Gastrocnemius medialis (tissue), 4 donors: ENCODE results near the gene CACNA1F. TPM values are rescaled to one million over a fixed set of nuclear protein-coding genes. Genes with fewer than 3 reads are reported as not detected.

ENCODE experiments used
- ATAC-seq, 2 donors: fragments of 150-250 bp; one replicate each; pipeline ENCODE4 v1.9.1; 2016
- DNase-seq, 2 donors: peaks; one replicate each; pipeline ENCODE4 v3.0.0-alpha.2; 2019
- H3K27ac ChIP-seq, 4 donors: fragments of 200-600 bp; sonication (generic); 1 replicate in 1 of 4; 2 replicates in 3 of 4; pipeline ENCODE4 v1.5.1; 2016 to 2018; ENCODE audit warnings: mild to moderate bottlenecking in 2 of 4, moderate library complexity in 1 of 4
- H3K27me3 ChIP-seq, 3 donors: fragments of 200-600 bp; sonication (generic) in 2 of 3; 1 replicate in 1 of 3; 2 replicates in 2 of 3; pipeline versions ENCODE4 v1.5.1 to v1.6.0; 2016 to 2019; ENCODE audit warnings: mild to moderate bottlenecking in 1 of 3, moderate library complexity in 1 of 3
- H3K36me3 ChIP-seq, 2 donors: fragments of 200-600 bp; sonication (generic) in 1 of 2; one replicate each; pipeline ENCODE4 v1.5.1; 2017 to 2018
- H3K4me1 ChIP-seq, 2 donors: fragments of 200-600 bp; sonication (generic) in 1 of 2; one replicate each; pipeline ENCODE4 v1.5.1; 2016 to 2017; ENCODE audit warnings: mild to moderate bottlenecking in 2 of 2
- H3K4me3 ChIP-seq, 4 donors: fragments of 200-600 bp; sonication (generic) in 3 of 4; 1 replicate in 1 of 4; 2 replicates in 3 of 4; pipeline ENCODE4 v1.5.1; 2016 to 2019; ENCODE audit warnings: mild to moderate bottlenecking in 2 of 4
- H3K9me3 ChIP-seq, 3 donors: fragments of 200-600 bp; sonication (generic) in 2 of 3; 1 replicate in 1 of 3; 2 replicates in 2 of 3; pipeline ENCODE4 v1.5.1; 2016 to 2019
- POLR2A ChIP-seq, 2 donors: fragments of 450-650 bp; IDR thresholded peaks; one replicate each; pipeline ENCODE4 v1.6.1; 2017; ENCODE audit warnings: antibody characterized with exemption in 2 of 2, mild to moderate bottlenecking in 2 of 2, moderate library complexity in 2 of 2
- in situ Hi-C, 4 donors: fragments of 200-750 bp; cut with MboI; loops; one replicate each; pipeline versions ENCODE4 v1.15.0 to v1.8.0; 2017; ENCODE audit warnings: low sequenced_read_pairs in 4 of 4
- intact Hi-C: fragments of 100-400 bp; cut with DNase I; formaldehyde crosslinking; loops from one replicate; pipeline ENCODE4 v1.15.1; 2023; ENCODE audit warnings: low total_unique reads
- total RNA-seq, 4 donors: library from RNA; depleted of rRNA; stranded (reverse); fragments of >200 nt; gene quantifications; one replicate each; pipeline versions ENCODE4 v1.1.0 to v1.2.3, GENCODE V29; 2016
- TF ChIP-seq, protein P1 (sequence below), 5 experiments: fragments of 450-650 bp in 3 of 5; fragments of 200-600 bp in 2 of 5; sonication (generic) in 2 of 5; IDR thresholded peaks in 4 of 5; conservative IDR thresholded peaks in 1 of 5; 1 replicate in 4 of 5; 2 replicates in 1 of 5; pipeline ENCODE4 v1.5.1; 2016 to 2019; ENCODE audit warnings: antibody characterized with exemption in 5 of 5, mild to moderate bottlenecking in 3 of 5, moderate library complexity in 3 of 5

The CACNA1F gene
- total RNA-seq, 4 donors from 2014 or later: not detected

DNA sequence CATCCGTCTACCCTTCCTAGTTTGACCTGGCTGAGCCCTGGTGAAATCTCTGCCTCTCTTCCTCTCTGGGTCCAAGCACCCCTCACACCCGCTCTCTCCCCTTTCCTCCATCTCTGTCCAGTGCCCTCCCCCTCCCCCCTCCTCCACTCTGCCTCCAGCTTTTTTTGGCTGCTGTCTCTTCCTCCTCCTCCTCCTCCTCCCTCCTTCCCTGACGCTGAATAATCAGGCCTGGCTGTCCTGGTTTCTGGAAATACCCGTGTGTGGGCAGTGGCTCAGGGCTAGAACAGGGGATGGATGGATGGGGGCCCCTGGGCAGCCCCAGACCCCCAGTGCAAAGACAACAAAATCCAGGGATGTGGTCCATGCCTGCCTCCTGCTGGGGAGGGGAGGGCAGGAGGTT lies 28.4 kb downstream of the CACNA1F start:
- no peak overlapping the region for H3K27ac ChIP-seq
- in situ Hi-C loops (no loop called here), intact Hi-C loops (loop anchor here (5.0 kb wide), 2 partner anchors 33 to 63 kb away; partner anchors contain the start of genes CCDC22 and PPP1R3F)
- no peaks in the 10 kb centered on the region for H3K9me3 ChIP-seq
- no peaks in the 10 kb centered on the region for H3K36me3 ChIP-seq
- no peak overlapping the region for H3K4me3 ChIP-seq
- no peak for TF ChIP-seq POLR2A (IDR thresholded peaks at IDR 0.05)
- TF ChIP-seq, protein P1, sequence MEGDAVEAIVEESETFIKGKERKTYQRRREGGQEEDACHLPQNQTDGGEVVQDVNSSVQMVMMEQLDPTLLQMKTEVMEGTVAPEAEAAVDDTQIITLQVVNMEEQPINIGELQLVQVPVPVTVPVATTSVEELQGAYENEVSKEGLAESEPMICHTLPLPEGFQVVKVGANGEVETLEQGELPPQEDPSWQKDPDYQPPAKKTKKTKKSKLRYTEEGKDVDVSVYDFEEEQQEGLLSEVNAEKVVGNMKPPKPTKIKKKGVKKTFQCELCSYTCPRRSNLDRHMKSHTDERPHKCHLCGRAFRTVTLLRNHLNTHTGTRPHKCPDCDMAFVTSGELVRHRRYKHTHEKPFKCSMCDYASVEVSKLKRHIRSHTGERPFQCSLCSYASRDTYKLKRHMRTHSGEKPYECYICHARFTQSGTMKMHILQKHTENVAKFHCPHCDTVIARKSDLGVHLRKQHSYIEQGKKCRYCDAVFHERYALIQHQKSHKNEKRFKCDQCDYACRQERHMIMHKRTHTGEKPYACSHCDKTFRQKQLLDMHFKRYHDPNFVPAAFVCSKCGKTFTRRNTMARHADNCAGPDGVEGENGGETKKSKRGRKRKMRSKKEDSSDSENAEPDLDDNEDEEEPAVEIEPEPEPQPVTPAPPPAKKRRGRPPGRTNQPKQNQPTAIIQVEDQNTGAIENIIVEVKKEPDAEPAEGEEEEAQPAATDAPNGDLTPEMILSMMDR (IDR thresholded peaks at IDR 0.05 in 4 of 5, conservative IDR thresholded peaks at IDR 0.05 in 1 of 5): no peak
- H3K27me3 ChIP-seq: no peaks in the 10 kb centered on the region
- ATAC-seq: no peak
- H3K4me1 ChIP-seq: peaks cover 2 to 3% of the 10 kb centered on the region in 2 donors
- DNase-seq: no peak

DNA sequence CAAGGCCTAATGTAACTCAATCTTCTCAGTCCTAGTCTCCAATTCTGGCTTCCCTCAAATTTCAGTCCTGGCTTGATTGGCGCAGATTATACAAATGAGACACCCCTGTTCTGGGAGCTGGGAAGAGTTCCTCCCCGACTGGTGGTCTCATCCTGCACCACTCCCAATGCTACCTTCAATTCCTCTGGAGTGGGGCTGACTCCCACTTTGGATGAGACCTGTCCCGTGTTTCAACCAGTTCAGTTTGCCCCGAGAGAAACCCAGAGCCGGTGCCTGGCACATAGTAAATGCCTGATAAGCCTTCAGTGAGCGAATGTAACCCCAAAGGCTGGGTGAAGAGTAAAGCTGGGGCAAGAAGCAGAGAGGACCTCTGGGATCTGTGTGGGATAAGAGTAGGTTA lies 29.1 kb downstream of the CACNA1F start:
- intact Hi-C loops: loop anchor here (5.0 kb wide), 2 partner anchors 33 to 63 kb away; partner anchors contain the start of genes CCDC22 and PPP1R3F
- no peak for ATAC-seq

DNA sequence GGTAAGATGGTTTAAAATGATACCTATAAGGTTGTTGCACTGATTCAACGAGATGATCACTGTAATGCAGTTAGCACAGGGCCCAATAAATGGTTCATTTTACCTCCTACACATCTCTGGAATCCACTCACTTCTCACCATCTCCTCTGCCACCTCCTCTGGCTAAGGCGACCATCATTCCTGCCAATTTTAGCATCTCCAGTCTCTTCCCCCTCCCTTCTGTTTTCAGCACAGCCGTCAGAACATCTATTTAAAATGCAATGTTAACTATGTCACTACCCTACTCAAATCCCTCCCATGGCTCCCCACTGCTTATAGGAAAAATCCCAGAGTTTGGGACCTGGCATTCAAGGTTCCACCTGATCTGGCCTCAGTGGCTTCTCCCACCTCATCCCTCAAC lies 29.6 kb downstream of the CACNA1F start:
- intact Hi-C loops: loop anchor here (5.0 kb wide), 2 partner anchors 34 to 64 kb away; partner anchors contain the start of genes CCDC22 and PPP1R3F
- DNase-seq: no peak
- no peak for ATAC-seq
- in situ Hi-C loops: no loop called here
- peaks cover 2 to 3% of the 10 kb centered on the region in 2 donors for H3K4me1 ChIP-seq
- H3K4me3 ChIP-seq: no peak overlapping the region
- no peaks in the 10 kb centered on the region for H3K36me3 ChIP-seq
- no peak for TF ChIP-seq POLR2A (IDR thresholded peaks at IDR 0.05)
- TF ChIP-seq, protein P1 (IDR thresholded peaks at IDR 0.05 in 4 of 5, conservative IDR thresholded peaks at IDR 0.05 in 1 of 5): no peak
- H3K27me3 ChIP-seq: no peaks in the 10 kb centered on the region
- H3K9me3 ChIP-seq: no peaks in the 10 kb centered on the region
- H3K27ac ChIP-seq: no peak overlapping the region

More for the DNA sequence above, 29.1 kb downstream of the CACNA1F start:
- no peak overlapping the region for H3K27ac ChIP-seq
- peaks cover 2 to 3% of the 10 kb centered on the region in 2 donors for H3K4me1 ChIP-seq
- H3K9me3 ChIP-seq: no peaks in the 10 kb centered on the region
- H3K36me3 ChIP-seq: no peaks in the 10 kb centered on the region
- in situ Hi-C loops: no loop called here
- no peak for TF ChIP-seq POLR2A (IDR thresholded peaks at IDR 0.05)
- TF ChIP-seq, protein P1 (IDR thresholded peaks at IDR 0.05 in 4 of 5, conservative IDR thresholded peaks at IDR 0.05 in 1 of 5): no peak
- H3K4me3 ChIP-seq: no peak overlapping the region
- no peaks in the 10 kb centered on the region for H3K27me3 ChIP-seq
- no peak for DNase-seq

DNA sequence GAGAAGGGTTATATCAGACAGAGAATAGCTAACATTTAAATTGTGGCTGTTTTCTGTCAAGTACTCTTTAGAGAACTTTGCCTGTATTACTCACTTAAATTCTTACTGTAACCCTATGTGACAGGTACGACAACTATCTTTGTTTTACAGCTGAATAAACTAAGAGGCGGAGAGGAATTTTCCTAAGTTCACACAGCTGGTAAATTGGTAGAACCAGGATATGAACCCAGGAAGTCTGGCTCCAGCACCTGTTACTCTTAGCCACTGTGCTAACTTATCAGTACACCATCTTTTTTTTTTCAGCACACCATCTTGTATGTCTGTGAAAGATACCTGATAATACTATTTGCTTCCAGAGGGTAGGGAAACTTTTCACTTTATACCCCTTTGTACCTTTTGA lies 31.1 kb downstream of the CACNA1F start:
- H3K9me3 ChIP-seq: no peaks in the 10 kb centered on the region
- in situ Hi-C loops: no loop called here
- H3K27me3 ChIP-seq: no peaks in the 10 kb centered on the region
- no peak for TF ChIP-seq POLR2A (IDR thresholded peaks at IDR 0.05)
- TF ChIP-seq, protein P1 (IDR thresholded peaks at IDR 0.05 in 4 of 5, conservative IDR thresholded peaks at IDR 0.05 in 1 of 5): no peak
- DNase-seq (no peak), ATAC-seq (no peak)
- H3K36me3 ChIP-seq: no peaks in the 10 kb centered on the region
- H3K27ac ChIP-seq: no peak overlapping the region
- H3K4me3 ChIP-seq: no peak overlapping the region
- H3K4me1 ChIP-seq: peaks cover 2 to 3% of the 10 kb centered on the region in 2 donors
- intact Hi-C loops: loop anchor here (5.0 kb wide), 2 partner anchors 35 to 65 kb away; partner anchors contain the start of genes CCDC22 and PPP1R3F
